ENCODE data around the gene NAV3.

NAV3 gene

DNA sequence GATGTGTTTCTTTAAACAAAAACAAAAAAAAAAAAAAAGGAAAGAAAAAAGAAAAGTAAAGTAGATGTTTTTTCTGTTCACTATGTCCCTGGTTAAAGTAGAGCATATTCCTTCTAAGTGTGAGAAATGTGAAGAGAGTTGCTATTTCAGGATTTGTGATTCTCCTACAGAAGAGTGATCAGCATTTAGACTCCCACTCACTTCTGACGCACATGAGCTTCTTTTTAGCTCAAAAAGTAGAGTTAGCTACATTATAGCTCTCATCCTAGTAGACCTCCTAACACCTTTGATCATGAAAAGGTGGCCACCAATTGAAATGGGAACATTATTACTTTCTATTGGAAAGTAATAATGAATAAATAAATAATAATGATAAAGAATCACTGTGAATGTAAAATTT, 368.2 kb downstream of the NAV3 start:
- DNase-seq (ENCODE audit: low read depth, low spot score) = no peak
- TF ChIP-seq ZNF274 (IDR thresholded peaks at IDR 0.05; ENCODE audit: low read depth, low read length) = no peak
- no peak for TF ChIP-seq YY1 (IDR thresholded peaks at IDR 0.05; ENCODE audit: insufficient read depth, insufficient read length)
- no peak for TF ChIP-seq SUZ12 (IDR thresholded peaks at IDR 0.05; ENCODE audit: extremely low read depth, insufficient read depth, insufficient read length)
- Histone ChIP-seq H3K9ac (ENCODE audit: insufficient read length, low read depth) (no peak overlapping the region), H3K4me1 (ENCODE audit: insufficient read depth, insufficient read length) (no peaks in the 10 kb centered on the region), H3K4me3 (ENCODE audit: insufficient read length, low read depth) (no peak overlapping the region), H3K27me3 (ENCODE audit: insufficient read depth, insufficient read length) (no peaks in the 10 kb centered on the region), H3K9me3 (ENCODE audit: insufficient read depth, low read length) (no peaks in the 10 kb centered on the region), H3K36me3 (ENCODE audit: insufficient read depth, insufficient read length, low read length) (no peaks in the 10 kb centered on the region)

DNA sequence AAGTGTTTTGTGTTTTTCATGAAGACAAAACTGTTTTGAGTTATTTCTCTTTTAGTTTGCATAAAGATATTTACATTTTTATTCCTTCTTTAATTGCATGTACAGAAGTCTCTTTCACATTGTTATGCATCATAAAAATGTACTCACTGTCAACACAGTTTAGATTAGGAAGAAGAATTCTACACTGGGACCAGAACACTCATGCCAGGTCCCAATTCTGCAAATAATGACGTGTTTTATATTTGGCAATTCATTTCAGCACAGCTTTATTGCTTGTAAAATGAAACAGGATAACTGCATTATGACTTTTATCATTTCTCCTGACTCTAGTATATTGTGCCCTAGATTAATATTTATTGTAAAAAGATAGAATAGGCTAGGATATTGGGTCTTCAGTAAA, 369.2 kb downstream of the NAV3 start:
- Histone ChIP-seq H3K4me3 (ENCODE audit: insufficient read length, low read depth) (no peak overlapping the region), H3K9ac (ENCODE audit: insufficient read length, low read depth) (no peak overlapping the region), H3K27me3 (ENCODE audit: insufficient read depth, insufficient read length) (no peaks in the 10 kb centered on the region), H3K36me3 (ENCODE audit: insufficient read depth, insufficient read length, low read length) (no peaks in the 10 kb centered on the region), H3K4me1 (ENCODE audit: insufficient read depth, insufficient read length) (no peaks in the 10 kb centered on the region), H3K9me3 (ENCODE audit: insufficient read depth, low read length) (no peaks in the 10 kb centered on the region)
- DNase-seq (ENCODE audit: low read depth, low spot score) = no peak
- no peak for TF ChIP-seq ZNF274 (IDR thresholded peaks at IDR 0.05; ENCODE audit: low read depth, low read length)
- TF ChIP-seq SUZ12 (IDR thresholded peaks at IDR 0.05; ENCODE audit: extremely low read depth, insufficient read depth, insufficient read length) = no peak
- TF ChIP-seq YY1 (IDR thresholded peaks at IDR 0.05; ENCODE audit: insufficient read depth, insufficient read length) = no peak

DNA sequence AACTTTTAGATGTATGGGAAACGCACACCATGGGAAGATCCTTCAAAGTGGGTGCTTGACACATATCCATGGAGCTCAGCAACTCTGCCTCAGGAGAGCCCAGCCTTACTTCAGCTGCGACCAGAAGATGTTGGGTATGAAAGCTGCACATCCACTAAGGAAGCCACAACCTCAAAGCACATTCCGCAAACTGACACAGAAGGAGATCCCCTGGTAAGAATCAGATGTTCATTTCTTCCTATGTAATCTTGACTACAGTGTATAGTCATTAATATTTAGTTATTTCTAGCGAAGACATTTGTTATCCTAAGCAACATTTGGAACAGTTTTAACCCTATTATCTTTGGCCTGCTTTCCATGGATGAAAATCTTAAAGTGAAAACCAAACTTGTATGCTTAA, 374.2 kb downstream of the NAV3 start:
- no peak overlapping the region for H3K9ac ChIP-seq (ENCODE audit: insufficient read length, low read depth)
- no peaks in the 10 kb centered on the region for H3K4me1 ChIP-seq (ENCODE audit: insufficient read depth, insufficient read length)
- no peak overlapping the region for H3K4me3 ChIP-seq (ENCODE audit: insufficient read length, low read depth)
- DNase-seq (ENCODE audit: low read depth, low spot score) = no peak
- H3K36me3 ChIP-seq (ENCODE audit: insufficient read depth, insufficient read length, low read length) = no peaks in the 10 kb centered on the region
- no peaks in the 10 kb centered on the region for H3K27me3 ChIP-seq (ENCODE audit: insufficient read depth, insufficient read length)
- H3K9me3 ChIP-seq (ENCODE audit: insufficient read depth, low read length) = no peaks in the 10 kb centered on the region
- TF ChIP-seq YY1 (IDR thresholded peaks at IDR 0.05; ENCODE audit: insufficient read depth, insufficient read length) (no peak), ZNF274 (IDR thresholded peaks at IDR 0.05; ENCODE audit: low read depth, low read length) (no peak)

DNA sequence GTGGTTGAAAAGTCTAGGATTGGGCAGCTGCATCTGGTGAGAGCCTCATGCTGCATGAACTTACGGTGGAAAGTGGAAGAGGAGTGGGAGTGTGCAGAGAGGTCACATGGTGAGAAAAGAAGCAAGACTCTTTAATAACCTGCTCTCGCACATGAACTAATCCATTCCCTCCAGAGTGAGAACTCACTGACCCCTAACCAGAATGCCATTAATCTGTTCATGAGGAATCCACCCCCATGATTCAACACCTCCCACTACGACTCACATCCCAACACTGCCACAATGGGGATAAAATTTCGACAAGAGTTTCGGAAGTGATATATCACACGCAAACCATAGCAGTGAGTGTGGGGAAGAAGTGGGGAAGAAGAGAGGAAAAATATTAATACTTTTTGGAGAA, 377.4 kb downstream of the NAV3 start:
- no peaks in the 10 kb centered on the region for H3K36me3 ChIP-seq (ENCODE audit: insufficient read depth, insufficient read length, low read length)
- H3K9ac ChIP-seq (ENCODE audit: insufficient read length, low read depth) = no peak overlapping the region
- no peak for DNase-seq (ENCODE audit: low read depth, low spot score)
- no peaks in the 10 kb centered on the region for H3K4me1 ChIP-seq (ENCODE audit: insufficient read depth, insufficient read length)
- no peak overlapping the region for H3K4me3 ChIP-seq (ENCODE audit: insufficient read length, low read depth)
- TF ChIP-seq SUZ12 (IDR thresholded peaks at IDR 0.05; ENCODE audit: extremely low read depth, insufficient read depth, insufficient read length) (no peak), ZNF274 (IDR thresholded peaks at IDR 0.05; ENCODE audit: low read depth, low read length) (no peak), YY1 (IDR thresholded peaks at IDR 0.05; ENCODE audit: insufficient read depth, insufficient read length) (no peak)
- H3K27me3 ChIP-seq (ENCODE audit: insufficient read depth, insufficient read length) = no peaks in the 10 kb centered on the region
- no peaks in the 10 kb centered on the region for H3K9me3 ChIP-seq (ENCODE audit: insufficient read depth, low read length)

DNA sequence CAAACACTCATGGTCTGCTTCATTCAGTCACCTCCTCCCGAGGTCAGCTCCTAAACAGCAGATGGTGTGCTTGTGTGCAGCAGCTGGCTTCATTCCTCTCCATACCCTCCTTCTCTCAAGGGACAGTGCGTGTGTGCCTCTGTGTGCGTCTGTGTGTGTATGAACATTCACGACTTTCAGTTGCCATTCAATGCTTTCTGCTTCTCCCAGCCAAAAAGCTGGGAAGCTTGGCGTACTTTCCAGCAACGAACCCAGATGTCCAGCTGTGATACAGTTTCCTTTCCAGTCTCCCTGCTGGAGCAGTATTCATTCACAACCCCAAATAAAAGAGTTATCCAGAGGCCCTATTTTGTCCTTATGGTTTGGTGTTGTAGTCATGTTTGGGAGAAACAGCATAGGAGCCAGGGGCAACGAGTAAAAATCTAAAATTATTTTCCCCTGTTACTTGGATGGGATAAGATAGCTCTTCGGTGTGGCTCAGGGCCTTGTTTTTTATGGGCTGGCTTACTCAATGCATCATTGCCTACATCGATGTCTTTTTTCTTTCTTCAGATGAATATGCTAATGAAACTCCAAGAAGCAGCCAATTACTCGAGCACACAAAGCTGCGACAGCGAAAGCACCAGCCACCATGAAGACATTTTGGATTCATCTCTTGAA, 379.3 kb downstream of the NAV3 start:
- H3K9me3 ChIP-seq (ENCODE audit: insufficient read depth, low read length) = no peaks in the 10 kb centered on the region
- H3K4me3 ChIP-seq (ENCODE audit: insufficient read length, low read depth) = no peak overlapping the region
- no peaks in the 10 kb centered on the region for H3K36me3 ChIP-seq (ENCODE audit: insufficient read depth, insufficient read length, low read length)
- H3K4me1 ChIP-seq (ENCODE audit: insufficient read depth, insufficient read length) = no peaks in the 10 kb centered on the region
- H3K27me3 ChIP-seq (ENCODE audit: insufficient read depth, insufficient read length) = no peaks in the 10 kb centered on the region
- DNase-seq (ENCODE audit: low read depth, low spot score) = no peak
- H3K9ac ChIP-seq (ENCODE audit: insufficient read length, low read depth) = no peak overlapping the region
- TF ChIP-seq ZNF274 (IDR thresholded peaks at IDR 0.05; ENCODE audit: low read depth, low read length) = no peak
- no peak for TF ChIP-seq SUZ12 (IDR thresholded peaks at IDR 0.05; ENCODE audit: extremely low read depth, insufficient read depth, insufficient read length)
- TF ChIP-seq YY1 (IDR thresholded peaks at IDR 0.05; ENCODE audit: insufficient read depth, insufficient read length) = no peak

DNA sequence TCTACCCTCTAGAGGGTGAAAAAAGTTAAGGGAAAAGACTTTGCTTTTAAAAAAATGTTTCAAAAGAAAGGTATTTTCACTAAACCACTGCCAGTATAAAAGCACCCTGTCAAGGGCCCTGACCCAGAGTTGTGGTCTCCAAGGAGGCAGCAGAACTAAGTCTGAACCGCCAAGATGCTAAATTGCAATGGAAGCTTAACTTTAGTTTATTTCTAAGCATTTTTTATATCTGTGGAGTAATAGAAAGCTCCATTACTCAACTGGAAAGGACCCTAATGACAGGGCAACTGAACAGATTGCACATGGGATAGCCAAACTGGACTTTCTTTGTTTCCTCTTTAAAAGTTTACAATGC, 379.8 kb downstream of the NAV3 start:
- Histone ChIP-seq H3K36me3 (ENCODE audit: insufficient read depth, insufficient read length, low read length) (no peaks in the 10 kb centered on the region), H3K9ac (ENCODE audit: insufficient read length, low read depth) (no peak overlapping the region), H3K4me3 (ENCODE audit: insufficient read length, low read depth) (no peak overlapping the region), H3K4me1 (ENCODE audit: insufficient read depth, insufficient read length) (no peaks in the 10 kb centered on the region), H3K9me3 (ENCODE audit: insufficient read depth, low read length) (no peaks in the 10 kb centered on the region), H3K27me3 (ENCODE audit: insufficient read depth, insufficient read length) (no peaks in the 10 kb centered on the region)
- TF ChIP-seq YY1 (IDR thresholded peaks at IDR 0.05; ENCODE audit: insufficient read depth, insufficient read length) = no peak
- no peak for DNase-seq (ENCODE audit: low read depth, low spot score)

DNA sequence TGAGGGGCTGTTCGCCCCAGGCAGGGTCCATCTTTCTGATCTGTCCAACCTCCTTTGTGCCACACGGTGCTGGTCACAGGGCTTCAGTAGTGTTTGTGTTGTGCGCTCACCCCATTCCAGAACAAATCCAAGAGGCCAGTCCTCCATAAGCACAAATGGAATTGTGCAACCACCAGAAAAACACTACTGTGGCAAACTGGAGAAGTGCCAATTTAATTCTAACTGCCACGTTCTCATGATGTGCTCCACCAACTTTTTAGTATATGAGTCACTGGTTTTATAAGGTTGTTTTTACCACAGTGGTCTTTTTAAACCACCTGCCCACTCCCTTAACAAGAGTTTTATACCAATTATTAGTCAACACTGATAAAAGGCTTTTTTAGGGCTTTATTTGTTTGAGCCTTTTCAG, 380.2 kb downstream of the NAV3 start:
- no peaks in the 10 kb centered on the region for H3K4me1 ChIP-seq (ENCODE audit: insufficient read depth, insufficient read length)
- no peak overlapping the region for H3K9ac ChIP-seq (ENCODE audit: insufficient read length, low read depth)
- H3K4me3 ChIP-seq (ENCODE audit: insufficient read length, low read depth) = no peak overlapping the region
- no peak for DNase-seq (ENCODE audit: low read depth, low spot score)
- H3K9me3 ChIP-seq (ENCODE audit: insufficient read depth, low read length) = no peaks in the 10 kb centered on the region
- no peaks in the 10 kb centered on the region for H3K36me3 ChIP-seq (ENCODE audit: insufficient read depth, insufficient read length, low read length)
- TF ChIP-seq ZNF274 (IDR thresholded peaks at IDR 0.05; ENCODE audit: low read depth, low read length) = no peak
- TF ChIP-seq YY1 (IDR thresholded peaks at IDR 0.05; ENCODE audit: insufficient read depth, insufficient read length) = no peak
- TF ChIP-seq SUZ12 (IDR thresholded peaks at IDR 0.05; ENCODE audit: extremely low read depth, insufficient read depth, insufficient read length) = no peak
- no peaks in the 10 kb centered on the region for H3K27me3 ChIP-seq (ENCODE audit: insufficient read depth, insufficient read length)

DNA sequence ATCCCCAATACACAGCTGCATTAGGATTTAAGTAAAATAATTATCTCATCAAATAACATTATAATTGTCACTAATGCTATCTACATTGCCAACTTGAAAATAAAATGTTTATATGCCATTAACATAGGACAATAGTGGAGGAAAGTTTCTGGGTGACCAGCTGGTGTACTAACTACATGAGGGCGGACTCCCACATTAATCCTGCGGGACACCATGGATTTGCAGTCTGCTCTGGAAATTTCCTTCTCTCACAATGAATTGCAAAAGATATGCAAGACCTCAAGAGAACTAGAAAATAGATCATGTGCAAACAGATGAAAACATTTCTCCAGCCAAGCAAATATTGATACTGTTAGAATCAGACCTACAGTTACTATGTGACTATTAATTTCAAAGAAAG, 390.1 kb downstream of the NAV3 start:
- H3K27me3 ChIP-seq (ENCODE audit: insufficient read depth, insufficient read length) = no peaks in the 10 kb centered on the region
- no peak for DNase-seq (ENCODE audit: low read depth, low spot score)
- H3K4me1 ChIP-seq (ENCODE audit: insufficient read depth, insufficient read length) = no peaks in the 10 kb centered on the region
- H3K9me3 ChIP-seq (ENCODE audit: insufficient read depth, low read length) = peaks cover 3% of the 10 kb centered on the region; the same call in 1 of the 2 replicates
- H3K4me3 ChIP-seq (ENCODE audit: insufficient read length, low read depth) = no peak overlapping the region
- no peak for TF ChIP-seq ZNF274 (IDR thresholded peaks at IDR 0.05; ENCODE audit: low read depth, low read length)
- no peak for TF ChIP-seq YY1 (IDR thresholded peaks at IDR 0.05; ENCODE audit: insufficient read depth, insufficient read length)
- no peaks in the 10 kb centered on the region for H3K36me3 ChIP-seq (ENCODE audit: insufficient read depth, insufficient read length, low read length)
- H3K9ac ChIP-seq (ENCODE audit: insufficient read length, low read depth) = no peak overlapping the region

Data from NT2/D1 (cell line).